ENCODE data around the gene CUX1.
A peak's percentile ranks its signal among the peaks of the same experiment; 100 is the strongest.

CUX1 gene

GRCh38 chr7:102272075-102272916 lies 454.9 kb downstream of the CUX1 start:
- FAIRE-seq (peak; percentile 52), DNase-seq (ENCODE audit: insufficient read length, low spot score) (peak; percentile 81)

GRCh38 chr7:102272917-102273748 lies 455.7 kb downstream of the CUX1 start:
- FAIRE-seq (no peak), DNase-seq (ENCODE audit: insufficient read length, low spot score) (no peak)

- FAIRE-seq, result peak; percentile 82
- DNase-seq (ENCODE audit: insufficient read length, low spot score), result peak; percentile 94
These were observed 456.6 kb downstream of the CUX1 start for GRCh38 chr7:102273749-102274712.

GRCh38 chr7:102275123-102275703 lies 457.8 kb downstream of the CUX1 start:
- DNase-seq (ENCODE audit: insufficient read length, low spot score) (no peak), FAIRE-seq (no peak)

- FAIRE-seq, result no peak
These were observed 460.5 kb downstream of the CUX1 start for GRCh38 chr7:102277901-102278300.

GRCh38 chr7:102279537-102280400 lies 462.3 kb downstream of the CUX1 start:
- DNase-seq (ENCODE audit: insufficient read length, low spot score) (peak; percentile 75), FAIRE-seq (no peak)

More at GRCh38 chr7:102277901-102278300, 460.5 kb downstream of the CUX1 start:
- DNase-seq (ENCODE audit: insufficient read length, low spot score), result no peak

GRCh38 chr7:102280521-102280920 lies 463.1 kb downstream of the CUX1 start:
- no peak for DNase-seq (ENCODE audit: insufficient read length, low spot score)
- FAIRE-seq, result no peak

GRCh38 chr7:102281785-102282184 lies 464.4 kb downstream of the CUX1 start:
- DNase-seq (ENCODE audit: insufficient read length, low spot score) (no peak), FAIRE-seq (no peak)

- FAIRE-seq, result no peak
These were observed 465.3 kb downstream of the CUX1 start for GRCh38 chr7:102282465-102283362.

GRCh38 chr7:102283477-102284189 lies 466.2 kb downstream of the CUX1 start:
- FAIRE-seq (no peak), DNase-seq (ENCODE audit: insufficient read length, low spot score) (no peak)

More at GRCh38 chr7:102282465-102283362, 465.3 kb downstream of the CUX1 start:
- no peak for DNase-seq (ENCODE audit: insufficient read length, low spot score)

- DNase-seq (ENCODE audit: insufficient read length, low spot score) (no peak), FAIRE-seq (no peak)
These were observed 467.0 kb downstream of the CUX1 start for GRCh38 chr7:102284399-102284798.

- FAIRE-seq (no peak), DNase-seq (ENCODE audit: insufficient read length, low spot score) (no peak)
These were observed 467.6 kb downstream of the CUX1 start for GRCh38 chr7:102284891-102285539.

GRCh38 chr7:102285540-102286236 lies 468.3 kb downstream of the CUX1 start:
- FAIRE-seq, result no peak
- no peak for DNase-seq (ENCODE audit: insufficient read length, low spot score)

GRCh38 chr7:102286237-102287110 lies 469.0 kb downstream of the CUX1 start, which contains the start of gene SH2B2:
SH2B2 (plus strand) TSS chr7:102286868; CDS start chr7:102300551, 13,683 bp downstream.
- FAIRE-seq (no peak), DNase-seq (ENCODE audit: insufficient read length, low spot score) (peak; percentile 67)
